Breast epithelium (tissue), 3 donors: ENCODE results near the gene NFIB.

Experiments
- POLR2A ChIP-seq: fragments of 450-650 bp; IDR thresholded peaks from one replicate; pipeline ENCODE4 v1.6.1; 2016; ENCODE audit warnings: antibody characterized with exemption, mild to moderate bottlenecking, moderate library complexity
- POLR2AphosphoS5 ChIP-seq, 3 donors: sonication (generic); formaldehyde crosslinking; IDR thresholded peaks; one replicate each; pipeline ENCODE4 v1.6.1; 2017; ENCODE audit warnings: antibody characterized with exemption in 3 of 3
- TF ChIP-seq, protein P1 (sequence below), 3 donors: fragments of 450-650 bp; IDR thresholded peaks; one replicate each; pipeline ENCODE4 v1.5.1; 2016 to 2017; ENCODE audit warnings: antibody characterized with exemption in 3 of 3, mild to moderate bottlenecking in 3 of 3, moderate library complexity in 3 of 3

- TF ChIP-seq, protein P1, sequence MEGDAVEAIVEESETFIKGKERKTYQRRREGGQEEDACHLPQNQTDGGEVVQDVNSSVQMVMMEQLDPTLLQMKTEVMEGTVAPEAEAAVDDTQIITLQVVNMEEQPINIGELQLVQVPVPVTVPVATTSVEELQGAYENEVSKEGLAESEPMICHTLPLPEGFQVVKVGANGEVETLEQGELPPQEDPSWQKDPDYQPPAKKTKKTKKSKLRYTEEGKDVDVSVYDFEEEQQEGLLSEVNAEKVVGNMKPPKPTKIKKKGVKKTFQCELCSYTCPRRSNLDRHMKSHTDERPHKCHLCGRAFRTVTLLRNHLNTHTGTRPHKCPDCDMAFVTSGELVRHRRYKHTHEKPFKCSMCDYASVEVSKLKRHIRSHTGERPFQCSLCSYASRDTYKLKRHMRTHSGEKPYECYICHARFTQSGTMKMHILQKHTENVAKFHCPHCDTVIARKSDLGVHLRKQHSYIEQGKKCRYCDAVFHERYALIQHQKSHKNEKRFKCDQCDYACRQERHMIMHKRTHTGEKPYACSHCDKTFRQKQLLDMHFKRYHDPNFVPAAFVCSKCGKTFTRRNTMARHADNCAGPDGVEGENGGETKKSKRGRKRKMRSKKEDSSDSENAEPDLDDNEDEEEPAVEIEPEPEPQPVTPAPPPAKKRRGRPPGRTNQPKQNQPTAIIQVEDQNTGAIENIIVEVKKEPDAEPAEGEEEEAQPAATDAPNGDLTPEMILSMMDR (IDR thresholded peaks at IDR 0.05), result no peak
- TF ChIP-seq POLR2AphosphoS5 (IDR thresholded peaks at IDR 0.05) (no peak), POLR2A (no peak)
These were observed 51.1 kb downstream of the NFIB start for GRCh38 chr9:14262827-14263226.
